ENCODE results near the gene TNXB.
"Not testable (repeated sequence)": the region's sequence is repeated elsewhere in the genome, so short reads cannot be mapped to it uniquely, and the experiment has no call there.

Gene TNXB

GRCh38 chr6:32005538-32005880 is 103.6 kb downstream of the TNXB start:
- H3K4me3 ChIP-seq (ENCODE audit: low read depth, low read length); H3K27me3 ChIP-seq; H3K4me1 ChIP-seq; H3K36me3 ChIP-seq; DNase-seq; H3K9me3 ChIP-seq: not testable (repeated sequence)

- not testable (repeated sequence) for H3K4me3 ChIP-seq (ENCODE audit: low read depth, low read length); H3K27me3 ChIP-seq; DNase-seq; H3K36me3 ChIP-seq; H3K4me1 ChIP-seq; H3K9me3 ChIP-seq
These were observed 104.1 kb downstream of the TNXB start for GRCh38 chr6:32004864-32005537.

GRCh38 chr6:32004393-32004792 is 104.7 kb downstream of the TNXB start:
- not testable (repeated sequence) for H3K27me3 ChIP-seq; H3K9me3 ChIP-seq; DNase-seq; H3K36me3 ChIP-seq; H3K4me1 ChIP-seq; H3K4me3 ChIP-seq (ENCODE audit: low read depth, low read length)

- not testable (repeated sequence) for H3K27me3 ChIP-seq; DNase-seq; H3K36me3 ChIP-seq; H3K4me1 ChIP-seq; H3K4me3 ChIP-seq (ENCODE audit: low read depth, low read length); H3K9me3 ChIP-seq
These were observed 105.8 kb downstream of the TNXB start for GRCh38 chr6:32003301-32003700.

GRCh38 chr6:32002546-32003268 is 106.4 kb downstream of the TNXB start:
- H3K4me1 ChIP-seq; H3K9me3 ChIP-seq; H3K27me3 ChIP-seq; H3K4me3 ChIP-seq (ENCODE audit: low read depth, low read length); DNase-seq; H3K36me3 ChIP-seq: not testable (repeated sequence)

GRCh38 chr6:31996385-31996784 is 112.8 kb downstream of the TNXB start:
- not testable (repeated sequence) for H3K9me3 ChIP-seq; H3K27me3 ChIP-seq; H3K4me1 ChIP-seq; DNase-seq; H3K36me3 ChIP-seq; H3K4me3 ChIP-seq (ENCODE audit: low read depth, low read length)

GRCh38 chr6:31994421-31994820 is 114.7 kb downstream of the TNXB start:
- not testable (repeated sequence) for H3K9me3 ChIP-seq; H3K36me3 ChIP-seq; H3K27me3 ChIP-seq; DNase-seq; H3K4me3 ChIP-seq (ENCODE audit: low read depth, low read length); H3K4me1 ChIP-seq
